BLaER1 treated with 17β-estradiol and CSF1 and Interleukin-3, amounts not matched to agents 10 nM and 100 nM (cell line): Measurements from ENCODE around the gene OGDH.
"Not testable (repeated sequence)": the region's sequence is repeated elsewhere in the genome, so short reads cannot be mapped to it uniquely, and the experiment has no call there.

Experiments
- H3K27ac ChIP-seq, 11 experiments: shearing (Covaris generic); formaldehyde crosslinking; 2 replicates each; pipeline ENCODE4 v1.8.1; 2022
- H3K27me3 ChIP-seq, 11 experiments: shearing (Covaris generic); formaldehyde crosslinking; 2 replicates each; pipeline ENCODE4 v1.8.1; 2022
- H3K36me3 ChIP-seq, 11 experiments: shearing (Covaris generic); formaldehyde crosslinking; 2 replicates each; pipeline ENCODE4 v1.8.1; 2022
- H3K4me1 ChIP-seq, 10 experiments: shearing (Covaris generic); formaldehyde crosslinking; 2 replicates each; pipeline ENCODE4 v1.8.1; 2022
- H3K4me2 ChIP-seq, 11 experiments: shearing (Covaris generic); formaldehyde crosslinking; 2 replicates each; pipeline ENCODE4 v1.8.1; 2022
- H3K4me3 ChIP-seq, 10 experiments: shearing (Covaris generic); formaldehyde crosslinking; 2 replicates each; pipeline ENCODE4 v1.8.1; 2022
- H3K9ac ChIP-seq, 11 experiments: shearing (Covaris generic); formaldehyde crosslinking; 2 replicates each; pipeline ENCODE4 v1.8.1; 2022
- H3K9me3 ChIP-seq, 11 experiments: shearing (Covaris generic); formaldehyde crosslinking; replicated peaks in 1 of 11; 2 replicates each; pipeline ENCODE4 v1.8.1; 2022
- H4K20me1 ChIP-seq, 11 experiments: shearing (Covaris generic); formaldehyde crosslinking; 2 replicates each; pipeline ENCODE4 v1.8.1; 2022
- Cebpa-rat ChIP-seq, 11 experiments: shearing (Covaris generic); IDR thresholded peaks; 2 replicates each; pipeline ENCODE4 v1.8.1; 2022

The OGDH gene

DNA sequence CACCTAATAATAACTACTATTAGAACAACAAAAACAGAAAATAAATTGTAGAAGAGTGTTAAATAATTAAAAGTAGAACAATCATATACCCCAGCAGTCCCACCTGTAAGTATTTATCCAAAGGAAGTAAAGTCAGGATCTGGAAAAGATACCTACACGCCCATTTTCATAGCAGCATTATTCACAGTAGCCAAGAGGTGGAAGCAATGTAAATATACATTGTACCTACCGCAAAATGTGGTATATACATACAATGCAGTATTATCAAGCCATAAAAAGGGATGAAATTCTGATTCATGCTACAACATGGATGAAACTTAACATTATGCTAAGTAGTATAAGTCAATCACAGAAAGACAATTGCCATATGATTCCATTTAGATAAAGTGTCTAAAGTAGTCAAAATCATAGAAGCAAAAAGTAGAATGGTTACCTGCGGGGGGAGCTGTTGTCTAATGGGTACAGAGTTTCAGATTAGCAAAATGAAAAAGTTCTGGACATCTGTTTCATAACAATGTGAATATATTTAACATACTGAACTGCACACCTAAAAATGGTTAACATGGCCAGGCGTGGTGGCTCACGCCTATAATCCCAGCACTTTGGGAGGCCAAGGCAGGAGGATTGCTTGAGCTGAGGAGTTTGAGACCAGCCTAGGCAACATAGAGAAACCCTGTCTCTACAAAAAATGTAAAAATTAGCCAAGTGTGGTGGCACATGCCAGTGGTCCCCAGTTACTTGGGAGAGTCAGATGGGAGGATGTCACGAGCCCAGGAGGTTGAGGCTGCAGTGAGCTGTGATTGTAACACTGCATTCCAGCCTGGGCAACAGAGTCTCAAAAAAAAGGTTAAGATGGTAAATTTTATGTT, 18.4 kb upstream of the OGDH start:
- no peak for TF ChIP-seq Cebpa-rat (IDR thresholded peaks at IDR 0.05)
- Histone ChIP-seq H3K9ac (peak overlapping the region in 5 of 11 experiments; percentile 7 to 46 (median 23); a peak in 4 of 22 replicates), H3K4me3 (no peak overlapping the region), H4K20me1 (no peaks in the 10 kb centered on the region), H3K4me1 (peaks cover 2 to 12% (median 6%) of the 10 kb centered on the region in 10 experiments), H3K9me3 (no peaks in the 10 kb centered on the region), H3K36me3 (no peaks in the 10 kb centered on the region), H3K4me2 (peak overlapping the region in 3 of 11 experiments; percentile 11 to 41 (median 15); a peak in 2 of 22 replicates), H3K27me3 (no peaks in the 10 kb centered on the region), H3K27ac (peak overlapping the region in 1 of 11 experiments; percentile 14; a peak in 1 of 22 replicates)

DNA sequence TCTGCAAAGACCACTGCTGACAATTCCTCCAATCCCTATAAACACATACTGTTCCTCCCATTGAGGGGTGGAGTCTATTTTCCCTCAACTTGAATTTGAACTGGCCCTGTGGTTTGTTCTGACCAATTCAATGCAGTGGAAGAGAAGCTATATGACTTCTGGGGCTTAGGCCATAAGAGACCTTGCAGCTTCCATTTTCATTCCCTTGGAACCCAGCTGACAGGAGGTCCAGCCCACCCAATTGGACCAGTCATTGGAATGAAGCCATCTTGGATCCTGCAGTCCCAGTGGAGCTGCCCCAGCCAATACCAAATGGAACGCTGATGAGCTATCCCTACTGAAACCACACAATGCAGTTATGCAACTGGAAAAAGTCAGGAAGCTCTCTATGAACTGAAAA, 15.5 kb upstream of the OGDH start:
- no peaks in the 10 kb centered on the region for H4K20me1 ChIP-seq
- no peaks in the 10 kb centered on the region for H3K27me3 ChIP-seq
- no peaks in the 10 kb centered on the region for H3K36me3 ChIP-seq
- no peak overlapping the region for H3K27ac ChIP-seq
- TF ChIP-seq Cebpa-rat (IDR thresholded peaks at IDR 0.05) = no peak
- no peak overlapping the region for H3K9ac ChIP-seq
- no peaks in the 10 kb centered on the region for H3K9me3 ChIP-seq
- peaks cover 3 to 10% (median 8%) of the 10 kb centered on the region in 10 experiments; a peak in 19 of 20 replicates for H3K4me1 ChIP-seq
- H3K4me3 ChIP-seq = no peak overlapping the region
- H3K4me2 ChIP-seq = no peak overlapping the region

DNA sequence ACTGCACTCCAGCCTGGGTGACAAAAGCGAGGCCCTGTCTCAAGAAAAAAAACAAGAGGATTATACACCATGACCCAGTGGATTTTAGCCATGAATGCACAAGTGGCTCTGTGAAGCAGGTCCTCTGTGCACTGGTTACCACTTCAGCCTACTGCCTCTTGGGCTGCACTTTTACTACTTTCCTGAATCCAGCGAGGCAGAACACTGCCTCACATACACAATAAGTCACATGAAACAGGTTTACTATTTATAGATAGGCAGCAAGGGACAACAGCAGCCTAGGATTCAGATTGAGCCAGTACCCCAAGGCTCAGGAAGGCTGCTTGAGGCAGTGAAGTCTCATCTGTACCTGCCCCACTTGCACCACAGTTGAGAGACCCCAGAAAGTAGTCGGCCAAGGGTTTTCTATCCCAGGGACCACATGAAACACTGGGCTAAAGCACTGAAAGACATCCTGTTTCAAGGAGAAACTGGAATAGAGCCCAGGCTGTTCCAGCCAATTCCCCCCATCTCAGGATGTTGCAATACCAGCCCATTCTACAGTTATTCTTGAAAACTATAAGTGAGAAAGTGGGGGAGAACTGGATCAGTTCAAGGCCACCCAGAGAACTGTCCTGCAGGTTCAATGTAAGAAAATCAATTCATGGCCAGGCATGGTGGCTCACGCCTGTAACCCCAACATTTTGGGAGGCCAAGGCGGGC, 10.3 kb upstream of the OGDH start:
- no peaks in the 10 kb centered on the region for H3K27me3 ChIP-seq
- H3K4me3 ChIP-seq = no peak overlapping the region
- no peaks in the 10 kb centered on the region for H4K20me1 ChIP-seq
- peak in 1 of 11 experiments; percentile 57; a peak in 1 of 22 replicates for TF ChIP-seq Cebpa-rat (IDR thresholded peaks at IDR 0.05)
- no peak overlapping the region for H3K27ac ChIP-seq
- peaks cover 0 to 11% (median 10%) of the 10 kb centered on the region in 10 experiments; a peak in 17 of 20 replicates for H3K4me1 ChIP-seq
- H3K36me3 ChIP-seq = no peaks in the 10 kb centered on the region
- H3K9ac ChIP-seq = no peak overlapping the region
- peak overlapping the region in 9 of 11 experiments; percentile 3 to 55 (median 14); a peak in 13 of 22 replicates for H3K4me2 ChIP-seq
- no peaks in the 10 kb centered on the region for H3K9me3 ChIP-seq

DNA sequence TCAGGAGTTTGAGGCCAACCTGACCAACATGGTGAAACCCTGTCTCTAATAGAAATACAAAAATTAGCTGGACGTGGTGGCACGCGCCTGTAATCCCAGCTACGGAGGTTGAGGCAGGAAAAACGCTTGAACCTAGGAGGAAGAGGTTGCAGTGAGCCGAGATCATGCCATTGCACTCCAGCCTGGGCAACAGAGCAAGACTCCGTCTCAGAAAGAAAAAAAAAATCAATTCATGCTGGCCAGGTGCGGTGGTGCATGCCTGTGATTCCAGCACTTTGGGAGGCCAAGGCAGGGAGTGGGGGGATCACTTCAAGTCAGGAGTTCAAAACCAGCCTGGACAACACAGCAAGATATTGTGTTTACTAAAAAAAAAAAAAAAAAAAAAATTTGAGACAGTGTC, 9.2 kb upstream of the OGDH start:
- H3K27ac ChIP-seq, H3K36me3 ChIP-seq, H4K20me1 ChIP-seq, H3K27me3 ChIP-seq, H3K4me2 ChIP-seq, H3K9me3 ChIP-seq, H3K9ac ChIP-seq, H3K4me3 ChIP-seq: not testable (repeated sequence)
- H3K4me1 ChIP-seq = peaks cover 0 to 15% (median 10%) of the 10 kb centered on the region in 10 experiments; a peak in 17 of 20 replicates

DNA sequence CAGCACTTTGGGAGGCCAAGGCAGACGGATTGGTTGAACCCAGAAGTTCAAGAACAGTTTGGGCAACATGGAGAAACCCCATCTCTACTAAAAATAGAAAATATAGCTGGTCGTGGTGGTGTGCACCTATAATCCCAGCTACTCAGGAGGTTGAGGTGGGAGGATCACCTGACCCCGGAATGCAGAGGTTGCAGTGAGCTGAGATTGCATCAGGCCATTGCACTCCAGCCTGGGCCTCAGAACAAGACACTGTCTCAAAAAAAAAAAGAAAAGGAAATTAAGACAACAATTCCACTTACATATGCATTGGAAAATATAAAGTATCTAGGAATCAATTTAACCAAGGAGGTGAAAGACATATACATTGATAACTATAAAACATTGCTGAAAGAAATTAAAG, 7.2 kb upstream of the OGDH start:
- H3K9me3 ChIP-seq = no peaks in the 10 kb centered on the region
- H3K36me3 ChIP-seq = no peaks in the 10 kb centered on the region
- H3K9ac ChIP-seq = no peak overlapping the region
- H3K27ac ChIP-seq = no peak overlapping the region
- H3K4me3 ChIP-seq = no peak overlapping the region
- peaks cover 0 to 19% (median 11%) of the 10 kb centered on the region in 10 experiments; a peak in 17 of 20 replicates for H3K4me1 ChIP-seq
- no peaks in the 10 kb centered on the region for H4K20me1 ChIP-seq
- no peak for TF ChIP-seq Cebpa-rat (IDR thresholded peaks at IDR 0.05)
- H3K4me2 ChIP-seq = no peak overlapping the region
- H3K27me3 ChIP-seq = no peaks in the 10 kb centered on the region

DNA sequence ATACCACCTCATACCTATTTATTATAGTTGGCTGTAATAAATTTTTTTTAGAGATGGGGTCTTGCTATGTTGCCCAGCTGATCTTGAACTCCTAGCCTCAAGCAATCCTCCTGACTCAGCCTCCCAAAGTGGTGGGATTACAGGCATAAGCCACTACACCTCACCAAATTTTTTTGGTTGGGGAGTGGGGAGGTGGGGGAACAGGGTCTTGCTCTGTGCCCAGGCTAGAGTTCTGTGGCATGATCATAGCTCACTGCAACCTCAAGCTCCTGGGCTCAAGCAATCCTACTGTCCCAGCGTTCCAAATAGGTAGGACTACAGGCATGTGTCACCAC, 3.9 kb upstream of the OGDH start:
- H3K4me3 ChIP-seq = no peak overlapping the region
- no peaks in the 10 kb centered on the region for H3K9me3 ChIP-seq
- H3K27ac ChIP-seq = no peak overlapping the region
- H3K27me3 ChIP-seq = no peaks in the 10 kb centered on the region
- H3K4me2 ChIP-seq = peak overlapping the region in 1 of 11 experiments; percentile 9; a peak in 1 of 22 replicates
- no peak for TF ChIP-seq Cebpa-rat (IDR thresholded peaks at IDR 0.05)
- H3K36me3 ChIP-seq = no peaks in the 10 kb centered on the region
- no peak overlapping the region for H3K9ac ChIP-seq
- peaks cover 14 to 24% (median 19%) of the 10 kb centered on the region in 10 experiments for H3K4me1 ChIP-seq
- H4K20me1 ChIP-seq = no peaks in the 10 kb centered on the region; a peak in 1 of 22 replicates

DNA sequence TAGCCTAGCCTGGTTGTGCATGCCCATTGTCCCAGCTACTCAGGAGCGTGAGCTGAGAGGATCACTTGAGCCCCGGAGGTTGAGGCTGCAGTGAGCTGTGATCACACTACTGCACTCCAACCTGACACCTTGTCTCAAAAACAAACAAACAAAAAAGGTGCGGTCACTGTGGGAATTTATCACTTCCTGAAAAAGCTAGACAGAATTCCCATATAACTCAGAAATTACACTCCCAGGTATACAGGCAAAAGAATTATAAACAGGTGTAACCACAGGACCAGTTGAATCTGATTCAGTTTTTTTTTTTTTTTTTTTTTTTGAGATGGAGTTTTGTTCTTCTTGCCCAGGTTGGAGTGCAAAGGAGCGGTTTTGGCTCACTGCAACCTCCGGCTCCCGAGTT, 3.2 kb upstream of the OGDH start:
- Histone ChIP-seq H3K4me2 (no peak overlapping the region), H3K36me3 (peaks cover 0 to 5% (median 0%) of the 10 kb centered on the region in 11 experiments; a peak in 1 of 22 replicates), H3K27ac (no peak overlapping the region), H3K27me3 (no peaks in the 10 kb centered on the region), H3K4me3 (no peak overlapping the region), H3K4me1 (peaks cover 20 to 31% (median 25%) of the 10 kb centered on the region in 10 experiments), H3K9me3 (no peaks in the 10 kb centered on the region), H4K20me1 (peaks cover 0 to 6% (median 0%) of the 10 kb centered on the region in 11 experiments; a peak in 2 of 22 replicates), H3K9ac (no peak overlapping the region)
- no peak for TF ChIP-seq Cebpa-rat (IDR thresholded peaks at IDR 0.05)

DNA sequence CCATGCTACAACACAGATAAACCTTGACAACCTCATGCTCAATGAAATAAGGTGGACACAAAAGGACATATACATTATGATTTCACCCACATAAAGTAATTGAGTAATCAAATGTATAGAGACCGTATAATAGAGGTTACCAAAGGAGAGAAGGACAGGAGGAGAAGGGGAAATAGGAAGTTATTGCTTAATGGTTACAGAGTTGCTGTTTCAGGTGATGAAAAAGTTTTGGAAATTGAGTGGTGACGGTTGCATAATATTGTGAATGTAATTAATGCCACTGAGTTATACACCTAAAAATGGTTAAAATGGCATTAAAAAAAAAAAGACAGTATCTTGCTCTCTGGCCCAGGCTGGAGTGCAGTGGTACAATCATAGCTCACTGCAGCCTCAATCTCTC, 1.5 kb upstream of the OGDH start:
- no peak overlapping the region; a peak in 2 of 20 replicates for H3K4me3 ChIP-seq
- H3K36me3 ChIP-seq = peaks cover 0 to 8% (median 0%) of the 10 kb centered on the region in 11 experiments; a peak in 1 of 22 replicates
- no peaks in the 10 kb centered on the region for H3K9me3 ChIP-seq
- H3K27ac ChIP-seq = peak overlapping the region in 1 of 11 experiments; percentile 85; a peak in 1 of 22 replicates
- peaks cover 38 to 46% (median 42%) of the 10 kb centered on the region in 10 experiments for H3K4me1 ChIP-seq
- no peak overlapping the region for H3K9ac ChIP-seq
- TF ChIP-seq Cebpa-rat (IDR thresholded peaks at IDR 0.05) = no peak
- no peaks in the 10 kb centered on the region for H3K27me3 ChIP-seq
- H3K4me2 ChIP-seq = peak overlapping the region in 8 of 11 experiments; percentile 80 to 93 (median 84); a peak in 12 of 22 replicates
- H4K20me1 ChIP-seq = peaks cover 0 to 23% (median 10%) of the 10 kb centered on the region in 11 experiments; a peak in 13 of 22 replicates
